ENCODE measurements around the gene LTBP4. TPM values are rescaled to one million over a fixed set of nuclear protein-coding genes. Genes with fewer than 3 reads are reported as not detected.
"Not testable (repeated sequence)": the region's sequence is repeated elsewhere in the genome, so short reads cannot be mapped to it uniquely, and the experiment has no call there.

The LTBP4 gene
- total and polyA plus RNA-seq, 12 donors, result 15.3 to 272 (median 121) TPM

- TF ChIP-seq POLR2A (IDR thresholded peaks at IDR 0.05), result no peak
- no peak for TF ChIP-seq CTCF (IDR thresholded peaks at IDR 0.05)
- Histone ChIP-seq H3K4me1 (replicated peaks in 1 of 2) (no peaks in the 10 kb centered on the region), H3K27ac (no peak overlapping the region), H3K36me3 (replicated peaks in 1 of 2) (peaks cover 0 to 45% of the 10 kb centered on the region in 2 donors), H3K27me3 (no peaks in the 10 kb centered on the region), H3K9me3 (replicated peaks in 1 of 3) (no peaks in the 10 kb centered on the region), H3K4me3 (no peak overlapping the region)
- intact Hi-C loops (cut with DNase I), result no loop called here
- DNase-seq, result no peak
- WGBS, 4 donors, result 85 to 96% (median 89%) methylated on average over 6 to 7 of the region's 7 CpGs
Measured at GRCh38 chr19:40622773-40623075, 21.6 kb downstream of the LTBP4 start.

- 65 to 76% (median 66%) methylated on average over 39 to 41 of the region's 41 CpGs for WGBS, 4 donors
- Histone ChIP-seq H3K4me3 (no peak overlapping the region), H3K27me3 (no peaks in the 10 kb centered on the region), H3K27ac (peak overlapping the region in 1 of 5 donors; percentile 58), H3K4me1 (replicated peaks in 1 of 2) (no peaks in the 10 kb centered on the region), H3K36me3 (replicated peaks in 1 of 2) (peaks cover 0 to 39% of the 10 kb centered on the region in 2 donors), H3K9me3 (replicated peaks in 1 of 3) (no peaks in the 10 kb centered on the region)
- no peak for DNase-seq
- intact Hi-C loops (cut with DNase I), result no loop called here
- TF ChIP-seq CTCF (IDR thresholded peaks at IDR 0.05) (no peak), POLR2A (IDR thresholded peaks at IDR 0.05) (no peak)
Measured at GRCh38 chr19:40623403-40624251, 22.5 kb downstream of the LTBP4 start.

GRCh38 chr19:40624369-40625153 lies 23.4 kb downstream of the LTBP4 start:
- H3K4me3 ChIP-seq; H3K27ac ChIP-seq; DNase-seq; H3K9me3 ChIP-seq (replicated peaks in 1 of 3); H3K4me1 ChIP-seq (replicated peaks in 1 of 2); H3K27me3 ChIP-seq; intact Hi-C loops (cut with DNase I): not testable (repeated sequence)
- H3K36me3 ChIP-seq (replicated peaks in 1 of 2), result peaks cover 0 to 33% of the 10 kb centered on the region in 2 donors
- 87 to 94% (median 89%) methylated on average over 14 of the region's 14 CpGs for WGBS, 4 donors

GRCh38 chr19:40625406-40626120 lies 24.4 kb downstream of the LTBP4 start:
- 73 to 86% (median 78%) methylated on average over 2 to 7 of the region's 7 CpGs for WGBS, 4 donors
- H3K36me3 ChIP-seq (replicated peaks in 1 of 2), result peaks cover 0 to 23% of the 10 kb centered on the region in 2 donors
- TF ChIP-seq CTCF (IDR thresholded peaks at IDR 0.05), result no peak

More at GRCh38 chr19:40625406-40626120, 24.4 kb downstream of the LTBP4 start:
- Histone ChIP-seq H3K27me3 (no peaks in the 10 kb centered on the region), H3K27ac (no peak overlapping the region), H3K9me3 (replicated peaks in 1 of 3) (no peaks in the 10 kb centered on the region), H3K4me3 (no peak overlapping the region), H3K4me1 (replicated peaks in 1 of 2) (no peaks in the 10 kb centered on the region)
- DNase-seq, result no peak
- intact Hi-C loops (cut with DNase I), result no loop called here
